SK-N-SH treated with all-trans-retinoic acid at 6 μM for 48 hours (cell line): Measurements from ENCODE around the gene C14orf119.

Experiments
- ATAC-seq: fragments of 200-7000 bp; cut with Tn5 transposase; 3 replicates; pipeline ENCODE4 v1.9.1; 2020; ENCODE audit warnings: mild to moderate bottlenecking, moderate library complexity
- ARNTL ChIP-seq: fragments of 450-650 bp; formaldehyde crosslinking; IDR thresholded peaks from 2 replicates; pipeline ENCODE4 v1.5.0; 2020; ENCODE audit warnings: low read depth, mild to moderate bottlenecking, moderate library complexity, borderline replicate concordance
- BACH2 ChIP-seq: fragments of 250-450 bp; sonication (Bioruptor Pico); IDR thresholded peaks from 2 replicates; pipeline ENCODE4 v1.9.0; 2021; ENCODE audit warnings: mild to moderate bottlenecking, borderline replicate concordance
- CREB5 ChIP-seq: fragments of 250-450 bp; sonication (Bioruptor Pico); IDR thresholded peaks from 2 replicates; pipeline ENCODE4 v1.5.1; 2020; ENCODE audit warnings: low read depth, mild to moderate bottlenecking, moderate library complexity
- CSDC2 ChIP-seq: fragments of 250-450 bp; sonication (Bioruptor Pico); IDR thresholded peaks from 2 replicates; pipeline ENCODE4 v1.5.0; 2020; ENCODE audit warnings: mild to moderate bottlenecking, moderate library complexity
- ESRRG ChIP-seq: fragments of 250-450 bp; sonication (Bioruptor Pico); IDR thresholded peaks from 2 replicates; pipeline ENCODE4 v1.6.1; 2021; ENCODE audit warnings: mild to moderate bottlenecking
- GLIS3 ChIP-seq: fragments of 250-450 bp; sonication (Bioruptor Pico); IDR thresholded peaks from 2 replicates; pipeline ENCODE4 v1.5.0; 2020; ENCODE audit warnings: mild to moderate bottlenecking, moderate library complexity
- ISL1 ChIP-seq: fragments of 250-450 bp; sonication (Bioruptor Pico); IDR thresholded peaks from 2 replicates; pipeline ENCODE4 v2.1.2; 2022; ENCODE audit warnings: mild to moderate bottlenecking, moderate library complexity
- OSR1 ChIP-seq: fragments of 250-450 bp; sonication (Bioruptor Pico); IDR thresholded peaks from 2 replicates; pipeline ENCODE4 v1.8.0; 2022; ENCODE audit warnings: moderate library complexity, mild to moderate bottlenecking, inconsistent platforms
- POU6F1 ChIP-seq: fragments of 250-450 bp; sonication (Bioruptor Pico); IDR thresholded peaks from 2 replicates; pipeline ENCODE4 v1.8.0; 2021; ENCODE audit warnings: low read depth, mild to moderate bottlenecking, moderate library complexity, borderline replicate concordance
- PPARA ChIP-seq: fragments of 250-450 bp; sonication (Bioruptor Pico); IDR thresholded peaks from 2 replicates; pipeline ENCODE4 v1.5.0; 2020; ENCODE audit warnings: mild to moderate bottlenecking, borderline replicate concordance
- RARB ChIP-seq: fragments of 250-450 bp; sonication (Bioruptor Pico); IDR thresholded peaks from 2 replicates; pipeline ENCODE4 v1.8.0; 2021; ENCODE audit warnings: mild to moderate bottlenecking, moderate library complexity
- SNAI2 ChIP-seq: fragments of 250-450 bp; sonication (Bioruptor Pico); IDR thresholded peaks from 2 replicates; pipeline ENCODE4 v1.5.0; 2020; ENCODE audit warnings: mild to moderate bottlenecking, moderate library complexity
- TCF4 ChIP-seq: fragments of 250-450 bp; sonication (Bioruptor Pico); IDR thresholded peaks from 2 replicates; pipeline ENCODE4 v1.8.0; 2021; ENCODE audit warnings: mild to moderate bottlenecking, moderate library complexity, borderline replicate concordance
- TOX ChIP-seq: fragments of 250-450 bp; sonication (Bioruptor Pico); IDR thresholded peaks from 2 replicates; pipeline ENCODE4 v1.8.0; 2021; ENCODE audit warnings: mild to moderate bottlenecking, moderate library complexity, borderline replicate concordance
- TSHZ2 ChIP-seq: fragments of 250-450 bp; sonication (Bioruptor Pico); IDR thresholded peaks from 2 replicates; pipeline ENCODE4 v1.5.0; 2020; ENCODE audit warnings: mild to moderate bottlenecking, moderate library complexity
- ZC3H10 ChIP-seq: fragments of 250-450 bp; sonication (Bioruptor Pico); IDR thresholded peaks from 2 replicates; pipeline ENCODE4 v1.5.1; 2021; ENCODE audit warnings: mild to moderate bottlenecking, moderate library complexity
- ZFP3 ChIP-seq: fragments of 250-450 bp; sonication (Bioruptor Pico); IDR thresholded peaks from 2 replicates; pipeline ENCODE4 v1.5.0; 2020; ENCODE audit warnings: mild to moderate bottlenecking, moderate library complexity
- ZFP30 ChIP-seq: fragments of 450-650 bp; formaldehyde crosslinking; IDR thresholded peaks from 2 replicates; pipeline ENCODE4 v1.5.0; 2022; ENCODE audit warnings: mild to moderate bottlenecking, moderate library complexity
- ZNF565 ChIP-seq: fragments of 450-650 bp; formaldehyde crosslinking; conservative IDR thresholded peaks from 2 replicates; pipeline ENCODE4 v1.5.0; 2020; ENCODE audit warnings: low read depth, mild to moderate bottlenecking, moderate library complexity
- ZNF70 ChIP-seq: fragments of 450-650 bp; formaldehyde crosslinking; IDR thresholded peaks from 2 replicates; pipeline ENCODE4 v1.5.0; 2020; ENCODE audit warnings: mild to moderate bottlenecking, moderate library complexity
- ZNF8 ChIP-seq: fragments of 450-650 bp; formaldehyde crosslinking; IDR thresholded peaks from 2 replicates; pipeline ENCODE4 v1.5.0; 2020; ENCODE audit warnings: mild to moderate bottlenecking, moderate library complexity

C14orf119 gene

GRCh38 chr14:23074906-23075305 is 20.4 kb upstream of the C14orf119 start:
- TF ChIP-seq POU6F1 (CRISPR knock-in tag), result no peak
- TF ChIP-seq ZNF8 (CRISPR knock-in tag), result no peak
- no peak for TF ChIP-seq TCF4 (CRISPR knock-in tag)
- TF ChIP-seq PPARA, result no peak
- TF ChIP-seq ZNF70 (CRISPR knock-in tag), result no peak
- no peak for TF ChIP-seq ESRRG (CRISPR knock-in tag)
- no peak for TF ChIP-seq ARNTL
- no peak for TF ChIP-seq TSHZ2 (CRISPR knock-in tag)
- TF ChIP-seq ISL1, result no peak
- TF ChIP-seq TOX (CRISPR knock-in tag), result no peak
- TF ChIP-seq ZFP3, result no peak
- TF ChIP-seq CREB5 (CRISPR knock-in tag), result no peak
- no peak for ATAC-seq

- no peak for TF ChIP-seq CSDC2 (CRISPR knock-in tag)
- TF ChIP-seq PPARA, result no peak
- TF ChIP-seq ZFP3, result no peak
- peak; percentile 54; the same call in 2 of the 3 replicates for ATAC-seq
These were observed 18.4 kb upstream of the C14orf119 start for GRCh38 chr14:23076785-23077408.

GRCh38 chr14:23077962-23078361 is 17.3 kb upstream of the C14orf119 start:
- TF ChIP-seq SNAI2 (CRISPR knock-in tag), result no peak
- no peak for TF ChIP-seq RARB (CRISPR knock-in tag)
- no peak for TF ChIP-seq OSR1 (CRISPR knock-in tag)
- no peak for TF ChIP-seq ZNF8 (CRISPR knock-in tag)
- TF ChIP-seq ZNF70 (CRISPR knock-in tag), result no peak
- no peak for TF ChIP-seq TOX (CRISPR knock-in tag)
- no peak for TF ChIP-seq ARNTL
- no peak for TF ChIP-seq ZFP30
- no peak for TF ChIP-seq ESRRG (CRISPR knock-in tag)
- TF ChIP-seq CSDC2 (CRISPR knock-in tag), result no peak
- TF ChIP-seq BACH2 (CRISPR knock-in tag), result no peak
- no peak for TF ChIP-seq GLIS3 (CRISPR knock-in tag)
- no peak for TF ChIP-seq ZNF565 (CRISPR knock-in tag)
- TF ChIP-seq, all 23 proteins: peak for 0
- no peak for ATAC-seq

GRCh38 chr14:23078692-23079116 is 16.6 kb upstream of the C14orf119 start:
- peak; percentile 88 for ATAC-seq
- TF ChIP-seq SNAI2 (CRISPR knock-in tag) (no peak), GLIS3 (CRISPR knock-in tag) (no peak), ZNF8 (CRISPR knock-in tag) (no peak), OSR1 (CRISPR knock-in tag) (no peak), PPARA (no peak), ESRRG (CRISPR knock-in tag) (no peak), CREB5 (CRISPR knock-in tag) (no peak), TCF4 (CRISPR knock-in tag) (no peak), ISL1 (no peak), ZC3H10 (CRISPR knock-in tag) (no peak), CSDC2 (CRISPR knock-in tag) (no peak), TOX (CRISPR knock-in tag) (no peak), ZNF565 (CRISPR knock-in tag) (no peak), RARB (CRISPR knock-in tag) (no peak), BACH2 (CRISPR knock-in tag) (no peak)
- TF ChIP-seq, all 23 proteins: peak for 0
